ENCODE measurements around the gene METAP1D.
A peak's percentile ranks its signal among the peaks of the same experiment; 100 is the strongest.
"Not testable (repeated sequence)": the region's sequence is repeated elsewhere in the genome, so short reads cannot be mapped to it uniquely, and the experiment has no call there.

METAP1D gene

GRCh38 chr2:171997031-171997430 is 2.7 kb upstream of the METAP1D start:
- not testable (repeated sequence) for DNase-seq (ENCODE audit: low read depth in 2 of 2)

DNA sequence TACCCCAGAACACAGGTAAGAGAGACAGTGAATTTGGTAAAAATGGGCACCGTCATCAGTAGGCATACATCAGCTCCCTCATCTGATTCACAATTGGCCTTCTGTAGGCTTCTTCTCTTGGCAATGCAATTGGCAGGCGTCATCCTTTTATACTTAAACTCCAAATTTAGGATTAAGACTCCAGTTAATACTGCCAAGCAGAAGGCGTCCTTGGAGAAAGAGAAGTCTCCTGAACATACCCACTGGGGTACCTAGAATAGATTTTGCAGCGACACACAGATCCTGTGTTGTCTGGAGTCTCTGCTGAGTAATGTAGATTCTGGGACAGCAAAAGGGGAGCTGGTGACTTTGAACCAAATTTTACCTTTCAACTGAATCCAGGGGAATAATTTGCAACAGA is 592 bp upstream of the METAP1D start:
- DNase-seq (ENCODE audit: low read depth in 2 of 2): no peak

DNA sequence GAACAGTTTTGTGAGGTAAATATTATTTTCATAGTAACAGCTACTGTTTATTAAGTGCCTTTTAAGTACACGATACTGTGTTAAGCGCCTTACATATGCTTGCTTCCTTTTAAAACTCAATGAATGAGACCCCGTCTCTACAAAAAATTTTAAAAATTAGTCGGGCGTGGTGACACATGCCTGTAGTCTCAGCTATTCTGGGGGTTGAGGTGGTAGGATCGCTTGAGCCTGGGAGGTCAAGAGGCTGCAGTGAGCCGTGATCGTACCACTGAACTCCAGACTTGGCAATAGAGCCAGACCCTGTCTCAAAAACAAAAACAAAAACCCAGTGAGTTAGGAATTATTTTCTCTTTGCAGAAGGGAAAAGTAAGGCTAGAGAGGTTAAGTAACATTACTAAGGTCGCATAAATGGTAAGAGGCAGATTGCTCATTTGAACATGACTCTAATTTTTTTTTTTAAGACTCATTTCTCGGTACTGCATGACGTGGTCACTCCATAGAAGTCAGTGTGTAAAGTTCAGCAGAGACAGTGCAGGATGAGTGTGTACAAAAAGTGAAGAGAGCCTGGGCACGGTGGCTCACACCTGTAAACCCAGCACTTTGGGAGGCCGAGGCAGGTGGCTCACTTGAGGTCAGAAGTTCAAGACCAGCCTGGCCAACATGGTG is 1.1 kb downstream of the METAP1D start:
- DNase-seq (ENCODE audit: low read depth in 2 of 2): no peak

DNA sequence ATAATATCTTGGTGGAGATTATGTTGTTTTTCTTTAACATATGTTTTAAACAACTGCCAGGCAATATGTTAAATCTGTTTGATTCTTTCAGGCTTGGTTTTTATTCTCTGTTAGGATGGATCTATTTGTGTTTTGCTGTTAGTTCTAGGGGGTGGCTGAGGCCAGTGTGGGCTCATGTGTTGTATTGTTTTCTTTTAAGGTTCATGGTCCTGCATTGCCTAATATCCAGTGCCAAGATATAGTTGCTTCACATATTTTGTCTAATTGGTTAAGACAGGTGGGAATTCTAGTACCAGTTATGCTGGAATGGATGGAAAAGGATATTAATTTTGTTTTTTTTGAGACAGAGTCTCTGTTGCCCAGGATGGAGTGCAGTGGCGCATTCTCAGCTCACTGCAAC is 7.6 kb downstream of the METAP1D start:
- no peak for DNase-seq (ENCODE audit: low read depth in 2 of 2)

GRCh38 chr2:172009823-172010222 is 10.1 kb downstream of the METAP1D start:
- no peak for DNase-seq (ENCODE audit: low read depth in 2 of 2)

GRCh38 chr2:172011812-172012575 is 12.2 kb downstream of the METAP1D start:
- DNase-seq (ENCODE audit: low read depth in 2 of 2): no peak

DNA sequence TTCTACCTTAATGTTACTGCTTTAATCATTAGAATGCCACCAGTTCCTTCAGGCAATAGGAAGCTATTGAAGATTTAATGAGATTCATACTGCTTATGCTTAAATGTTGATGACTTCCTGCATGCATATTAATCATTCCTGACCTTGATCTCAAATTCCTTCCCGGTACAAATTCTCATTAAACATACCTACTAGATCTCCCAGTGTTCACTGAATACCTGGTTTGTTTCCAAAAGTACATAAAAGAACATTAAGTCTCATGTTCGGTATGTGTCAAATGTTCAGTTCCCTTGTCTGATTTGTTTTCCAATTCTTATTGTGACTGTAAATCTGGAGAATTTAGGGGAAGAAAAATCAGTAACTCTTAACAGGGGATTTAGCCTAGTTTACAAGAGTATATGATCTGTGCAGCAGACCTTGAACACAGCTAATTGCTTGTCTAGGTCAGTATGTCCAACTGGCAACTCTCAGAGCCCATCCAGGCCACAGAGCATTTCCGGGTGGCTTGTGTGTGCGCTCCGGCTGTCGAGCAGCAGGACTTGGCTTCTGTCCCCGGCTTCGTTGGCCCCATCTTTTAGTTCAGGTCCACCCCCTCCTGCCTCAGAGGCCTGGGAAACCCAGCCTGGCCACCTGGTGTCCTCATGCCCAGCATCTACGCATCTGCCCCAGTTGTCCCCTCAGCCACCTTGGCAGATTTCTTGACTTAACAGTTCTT is 13.1 kb downstream of the METAP1D start:
- no peak for DNase-seq (ENCODE audit: low read depth in 2 of 2)

DNA sequence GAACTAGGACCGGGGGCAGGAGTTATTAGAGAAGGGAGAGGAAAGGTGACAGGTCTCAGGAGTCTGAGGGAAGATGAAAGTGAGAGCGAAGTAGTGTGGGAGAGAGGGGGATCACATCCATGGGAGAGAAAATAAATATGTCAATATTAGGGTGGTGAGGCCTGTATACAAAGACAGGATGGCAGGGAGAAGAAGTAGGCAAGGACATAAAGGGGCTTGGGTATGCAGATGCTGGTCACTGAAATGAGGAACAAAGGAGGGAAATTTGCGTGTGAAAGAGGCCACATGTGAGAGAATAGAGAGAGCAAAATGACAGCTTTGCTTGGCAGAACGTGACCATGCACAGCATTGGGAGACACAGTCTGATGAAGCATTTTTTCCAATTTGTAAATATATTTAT is 13.6 kb downstream of the METAP1D start:
- DNase-seq (ENCODE audit: low read depth in 2 of 2): no peak

GRCh38 chr2:172021074-172021931 is 21.6 kb downstream of the METAP1D start:
- no peak for DNase-seq (ENCODE audit: low read depth in 2 of 2)

DNA sequence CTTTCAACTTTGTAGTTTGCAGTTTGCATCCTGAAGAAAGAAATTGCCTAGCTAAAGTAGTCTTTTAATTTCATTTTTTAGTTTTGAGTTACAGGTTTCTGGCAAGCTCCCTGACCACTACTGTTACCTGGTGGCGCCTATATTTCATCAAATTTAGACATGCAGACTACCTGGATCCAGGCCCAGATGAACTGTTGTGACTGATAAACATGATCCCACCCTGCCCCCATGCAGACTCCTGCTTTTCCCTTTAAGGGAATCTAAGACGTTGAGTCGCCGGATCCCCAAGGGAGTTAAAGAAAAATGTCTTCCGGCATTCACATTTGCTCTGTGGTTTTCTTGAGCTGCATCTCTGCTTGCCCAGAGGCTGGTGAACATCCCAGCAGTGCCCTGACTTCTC is 22.2 kb downstream of the METAP1D start:
- DNase-seq (ENCODE audit: low read depth in 2 of 2): peak; percentile 56 to 59

GRCh38 chr2:172031536-172031935 is 31.8 kb downstream of the METAP1D start:
- DNase-seq (ENCODE audit: low read depth in 2 of 2): no peak

DNA sequence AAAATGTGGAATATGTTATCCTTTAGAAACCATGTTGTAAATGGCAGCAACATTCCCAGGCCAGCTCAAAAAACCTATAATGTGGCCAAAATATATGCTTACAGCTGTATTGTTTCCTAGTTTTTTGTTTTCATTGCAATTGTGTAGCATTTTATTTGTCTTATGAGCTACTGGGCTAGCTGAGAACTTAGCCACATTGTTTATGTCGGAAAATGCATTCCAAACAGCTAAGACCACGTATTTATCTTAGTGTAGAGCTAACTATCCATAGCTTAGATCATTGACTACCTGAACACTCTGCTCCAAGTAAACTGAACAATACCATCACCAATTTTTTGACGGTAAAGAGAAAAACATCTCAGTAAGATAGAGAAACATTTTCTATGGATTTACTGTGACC is 38.4 kb downstream of the METAP1D start:
- no peak for DNase-seq (ENCODE audit: low read depth in 2 of 2)

DNA sequence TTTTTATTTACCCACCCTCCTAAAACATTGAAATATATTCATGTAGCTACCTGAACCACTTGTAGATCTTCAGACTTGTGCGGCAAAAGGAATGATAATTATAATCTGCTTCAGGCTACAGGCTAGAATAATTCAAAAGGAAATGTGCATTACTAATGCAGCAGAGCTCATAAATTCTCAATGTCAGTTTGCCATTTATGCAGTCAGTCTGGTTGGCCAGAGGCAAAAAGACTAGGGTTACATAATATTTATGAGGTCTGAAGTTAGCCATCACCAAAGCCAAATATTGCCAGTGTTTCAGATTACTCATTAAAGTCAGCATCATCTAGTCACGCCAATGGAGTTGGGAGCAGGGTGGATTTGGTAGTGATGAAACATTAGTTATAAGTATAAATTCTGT is 38.9 kb downstream of the METAP1D start:
- DNase-seq (ENCODE audit: low read depth in 2 of 2): peak in 1 of 2 experiments; percentile 15

- no peak for DNase-seq (ENCODE audit: low read depth in 2 of 2)
Observed at GRCh38 chr2:172039011-172039704, 39.4 kb downstream of the METAP1D start.

DNA sequence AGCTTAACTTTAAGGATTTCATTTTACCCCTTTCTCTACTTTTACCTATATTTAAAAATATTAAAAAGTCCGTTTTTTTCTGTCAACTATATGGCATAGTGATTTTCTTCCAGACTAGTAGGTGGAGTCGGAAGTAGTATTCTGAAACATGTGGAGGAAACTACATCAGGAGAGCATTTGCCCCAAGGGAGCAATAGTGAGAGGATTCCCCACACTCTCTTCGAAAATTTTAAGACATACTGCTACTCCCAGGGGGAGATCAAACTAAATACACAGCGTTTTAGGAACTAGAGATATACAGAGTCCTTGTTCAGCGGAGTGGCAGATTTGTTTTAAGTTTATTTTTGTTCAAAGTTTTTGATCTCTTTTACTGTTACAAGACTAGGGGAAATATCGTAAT is 40.6 kb downstream of the METAP1D start:
- no peak for DNase-seq (ENCODE audit: low read depth in 2 of 2)

DNA sequence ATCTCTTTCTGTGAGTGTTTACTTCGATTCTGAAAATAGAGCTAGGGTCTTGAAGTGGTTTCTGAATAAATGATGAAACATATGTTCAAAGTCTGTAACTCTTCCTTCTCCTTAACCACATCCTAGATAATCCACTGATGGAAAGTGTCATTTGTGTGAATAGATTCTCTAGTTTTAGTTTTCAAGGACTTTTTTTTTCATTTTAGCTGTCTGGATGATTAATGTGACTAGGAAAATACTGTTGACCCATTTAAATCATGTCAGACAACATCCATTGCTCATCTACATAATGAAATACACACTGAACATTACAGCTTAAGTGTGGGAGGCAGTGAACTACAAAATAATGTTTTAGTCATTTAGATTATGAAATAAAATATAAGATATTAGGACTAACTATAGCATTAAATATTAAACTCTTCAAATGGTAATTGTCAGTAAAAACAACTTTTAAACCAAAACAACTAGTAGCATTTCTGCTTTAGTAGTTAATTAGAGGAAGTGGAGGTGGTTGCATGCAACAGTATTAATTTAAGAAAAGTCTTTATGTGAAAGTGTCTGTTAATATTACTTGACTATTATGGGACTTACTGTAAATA is 46.4 kb downstream of the METAP1D start:
- peak in 1 of 2 experiments; percentile 20 for DNase-seq (ENCODE audit: low read depth in 2 of 2)

GRCh38 chr2:172046866-172047565 is 47.3 kb downstream of the METAP1D start:
- no peak for DNase-seq (ENCODE audit: low read depth in 2 of 2)

DNA sequence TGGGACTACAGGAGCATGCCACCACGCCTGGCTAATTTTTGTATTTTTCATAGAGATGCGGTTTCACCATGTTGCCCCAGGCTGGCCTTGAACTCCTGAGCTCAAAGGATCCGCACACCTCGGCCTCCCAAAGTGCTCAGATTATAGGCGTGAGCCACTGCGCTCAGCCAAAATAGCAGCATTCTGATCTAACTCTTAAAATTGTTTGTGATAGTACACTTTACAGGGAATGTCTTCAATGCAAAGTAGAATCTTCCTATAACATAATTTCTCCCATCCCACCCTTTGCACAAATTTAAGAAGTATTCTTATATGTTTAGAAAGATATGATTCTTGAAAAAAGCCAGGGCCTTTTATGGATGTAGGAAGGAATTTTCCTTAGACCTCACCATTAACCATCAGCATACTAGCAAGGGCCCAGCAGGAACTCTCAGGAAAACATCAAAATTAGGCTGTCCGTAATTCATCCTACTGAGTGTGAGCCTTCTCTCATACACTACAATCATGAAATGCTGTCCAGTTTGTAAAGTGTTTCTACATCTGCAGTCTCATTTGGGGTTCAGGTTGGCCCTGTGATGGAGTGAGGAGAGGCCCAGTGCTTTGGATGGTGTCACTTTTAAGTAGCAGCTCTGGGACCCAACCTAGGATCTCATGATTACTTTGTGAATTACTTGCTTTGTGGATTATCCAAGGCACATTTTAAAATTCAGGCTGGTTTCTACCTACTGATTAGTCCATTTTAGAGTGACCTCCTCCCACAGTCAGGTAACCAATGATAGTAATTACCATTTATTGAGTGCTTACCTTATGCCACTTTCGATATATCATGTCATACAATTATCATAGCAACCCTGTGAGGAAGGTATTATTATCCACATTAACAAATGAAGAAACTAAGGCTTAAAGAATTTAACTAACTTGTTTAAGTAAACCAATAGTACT is 48.1 kb downstream of the METAP1D start:
- DNase-seq (ENCODE audit: low read depth in 2 of 2): no peak

All from fibroblast of skin of left biceps (primary cell).